22Rv1 (cell line): Measurements from ENCODE around the gene UPK3A.

Experiments used
- CTCF ChIP-seq: fragments of 450-650 bp; IDR thresholded peaks from 2 replicates; pipeline ENCODE4 v1.5.1; 2017; ENCODE audit warnings: mild to moderate bottlenecking
- ZFX ChIP-seq: fragments of 450-650 bp; IDR thresholded peaks from 2 replicates; pipeline ENCODE4 v1.6.1; 2017; ENCODE audit warnings: antibody characterized with exemption, borderline replicate concordance

DNA sequence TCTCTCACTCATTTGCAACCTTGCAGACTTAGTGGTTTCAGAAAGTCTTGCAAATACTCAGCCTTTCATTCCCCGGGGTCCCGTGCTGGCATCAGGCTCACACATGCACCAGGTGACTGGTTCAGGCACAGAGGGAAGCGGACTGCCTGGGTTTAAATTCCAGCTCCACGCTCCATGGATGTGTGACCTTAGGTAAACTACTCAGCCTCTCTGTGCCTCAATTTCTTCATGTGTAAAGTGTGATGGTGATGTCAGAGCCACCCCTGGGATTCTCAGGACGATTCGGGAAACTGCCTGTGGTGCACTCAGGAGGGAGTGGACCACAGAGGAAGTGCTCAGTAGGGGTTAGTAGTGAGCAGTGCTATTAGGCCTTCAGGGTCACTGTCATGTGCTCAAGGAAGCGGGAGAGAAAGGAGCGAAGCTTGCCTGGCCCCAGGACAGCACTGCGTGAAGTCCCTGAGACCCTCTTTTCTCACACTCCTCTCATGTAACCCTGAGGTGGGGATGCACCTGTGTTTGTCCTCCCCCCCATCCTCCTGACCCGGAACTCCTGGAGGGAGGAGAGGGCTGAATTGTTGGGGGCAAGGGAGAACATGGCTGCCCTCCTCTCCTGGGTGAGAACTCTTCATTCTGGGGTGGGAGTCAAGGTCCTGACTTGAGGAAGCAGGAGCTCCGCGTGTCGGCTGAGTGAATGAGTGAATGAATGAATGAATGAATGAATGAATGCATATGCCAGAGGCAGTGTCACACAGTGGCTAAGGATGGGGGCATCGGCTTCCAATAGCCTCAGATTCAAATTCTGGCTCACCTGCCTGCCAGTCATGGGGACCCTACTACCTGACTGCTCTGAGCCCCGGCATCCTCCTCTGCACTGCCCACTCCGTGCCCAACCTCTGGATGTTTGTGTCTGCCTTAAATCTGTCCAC lies 14.4 kb upstream of the UPK3A start:
- TF ChIP-seq CTCF: no peak
- TF ChIP-seq ZFX: no peak
